GM19240 (cell line): ENCODE results near the gene SMIM1.

ENCODE experiments used
- DNase-seq: peaks from one replicate; pipeline ENCODE4 v3.0.0; 2011; ENCODE audit warnings: low spot score; ENCODE audit not compliant: insufficient read length

Gene SMIM1

GRCh38 chr1:3820316-3820715, 47.8 kb downstream of the SMIM1 start:
- DNase-seq: no peak

DNA sequence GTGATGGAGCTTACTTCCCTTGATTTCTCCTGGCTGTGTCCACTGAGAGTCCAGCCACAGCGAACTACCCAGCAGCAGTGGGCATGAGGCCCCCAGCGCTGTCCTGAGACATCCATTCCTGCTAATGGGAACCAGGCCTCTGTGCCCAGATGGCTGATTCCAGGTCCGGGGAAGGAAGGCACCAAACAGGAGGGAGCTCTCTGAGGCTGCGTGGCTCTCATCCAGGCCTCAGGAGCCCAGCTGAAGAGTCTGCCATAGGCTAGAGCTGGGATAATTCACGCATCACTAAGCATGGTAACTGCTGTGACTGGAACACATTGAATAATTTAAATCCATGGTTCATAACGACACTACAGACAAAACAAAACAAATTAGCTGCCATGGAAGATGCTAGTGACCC, 48.5 kb downstream of the SMIM1 start:
- no peak for DNase-seq

DNA sequence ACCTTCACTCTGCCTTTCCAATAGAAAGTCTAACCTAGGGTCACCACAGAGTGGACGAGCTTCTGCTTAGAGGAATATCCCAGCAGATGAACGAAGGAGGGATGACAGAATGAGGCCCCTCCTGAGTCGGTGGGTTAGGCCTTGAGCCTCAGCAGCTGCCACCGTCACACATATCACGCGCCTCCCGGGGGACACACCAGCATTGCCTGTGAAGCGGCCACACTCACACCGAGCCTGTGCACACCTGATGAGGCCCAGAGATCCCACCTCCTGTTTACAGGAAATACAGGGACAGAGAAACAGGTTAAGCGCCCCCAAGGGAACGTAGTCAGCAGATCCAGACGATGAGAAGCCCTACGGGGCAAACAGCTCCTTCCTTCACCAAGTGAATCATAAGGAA, 48.9 kb downstream of the SMIM1 start:
- DNase-seq: no peak

- no peak for DNase-seq
Measured at GRCh38 chr1:3821908-3822307, 49.4 kb downstream of the SMIM1 start.

- DNase-seq: no peak
Measured at GRCh38 chr1:3822421-3822820, 49.9 kb downstream of the SMIM1 start.

DNA sequence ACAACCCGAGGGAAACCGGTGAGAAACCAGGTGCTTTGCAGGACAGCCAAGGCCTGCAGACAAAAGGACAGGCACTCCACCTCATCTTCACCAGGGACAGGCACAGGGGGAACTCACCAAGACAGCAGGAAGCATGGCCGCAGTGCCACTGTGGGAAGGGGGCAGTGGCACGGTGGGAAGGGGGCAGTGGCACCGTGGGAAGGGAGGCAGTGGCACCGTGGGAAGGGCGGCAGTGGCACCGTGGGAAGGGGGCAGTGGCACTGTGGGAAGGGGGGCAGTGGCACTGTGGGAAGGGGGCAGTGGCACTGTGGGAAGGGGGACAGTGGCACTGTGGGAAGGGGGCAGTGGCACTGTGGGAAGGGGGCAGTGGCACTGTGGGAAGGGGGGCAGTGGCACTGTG, 52.1 kb downstream of the SMIM1 start:
- no peak for DNase-seq

GRCh38 chr1:3825356-3825755, 52.8 kb downstream of the SMIM1 start:
- DNase-seq: no peak
